ENCODE data around the gene SLC22A6.

The SLC22A6 gene

DNA sequence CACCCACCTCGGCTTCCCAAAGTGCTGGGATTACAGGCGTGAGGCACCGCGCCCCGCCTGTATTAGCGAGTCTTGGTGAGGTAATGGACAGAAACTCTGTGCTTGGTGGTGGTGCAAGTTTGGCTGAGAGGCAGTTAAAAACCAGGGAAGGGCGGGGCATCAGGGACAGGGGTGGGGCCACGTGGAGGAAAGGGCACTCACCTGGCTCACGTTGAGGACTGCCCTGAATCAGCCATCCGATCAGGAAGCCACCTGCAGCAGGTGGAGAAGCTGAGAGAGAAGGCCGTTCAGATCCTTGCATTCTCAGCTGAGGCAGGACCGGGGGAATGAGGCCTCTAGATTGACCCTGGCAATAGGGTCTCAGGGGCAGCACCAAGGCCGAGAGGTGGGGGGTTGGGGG, 51.5 kb downstream of the SLC22A6 start:
- TF ChIP-seq, protein P1, sequence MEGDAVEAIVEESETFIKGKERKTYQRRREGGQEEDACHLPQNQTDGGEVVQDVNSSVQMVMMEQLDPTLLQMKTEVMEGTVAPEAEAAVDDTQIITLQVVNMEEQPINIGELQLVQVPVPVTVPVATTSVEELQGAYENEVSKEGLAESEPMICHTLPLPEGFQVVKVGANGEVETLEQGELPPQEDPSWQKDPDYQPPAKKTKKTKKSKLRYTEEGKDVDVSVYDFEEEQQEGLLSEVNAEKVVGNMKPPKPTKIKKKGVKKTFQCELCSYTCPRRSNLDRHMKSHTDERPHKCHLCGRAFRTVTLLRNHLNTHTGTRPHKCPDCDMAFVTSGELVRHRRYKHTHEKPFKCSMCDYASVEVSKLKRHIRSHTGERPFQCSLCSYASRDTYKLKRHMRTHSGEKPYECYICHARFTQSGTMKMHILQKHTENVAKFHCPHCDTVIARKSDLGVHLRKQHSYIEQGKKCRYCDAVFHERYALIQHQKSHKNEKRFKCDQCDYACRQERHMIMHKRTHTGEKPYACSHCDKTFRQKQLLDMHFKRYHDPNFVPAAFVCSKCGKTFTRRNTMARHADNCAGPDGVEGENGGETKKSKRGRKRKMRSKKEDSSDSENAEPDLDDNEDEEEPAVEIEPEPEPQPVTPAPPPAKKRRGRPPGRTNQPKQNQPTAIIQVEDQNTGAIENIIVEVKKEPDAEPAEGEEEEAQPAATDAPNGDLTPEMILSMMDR (IDR thresholded peaks at IDR 0.05; ENCODE audit: control insufficient read depth, insufficient read depth, low read depth, low read length, missing control alignments), result no peak
- DNase-seq (ENCODE audit: low read depth), result no peak
- no peak overlapping the region for H3K4me3 ChIP-seq (ENCODE audit: control insufficient read depth, low read depth, low read length)

DNA sequence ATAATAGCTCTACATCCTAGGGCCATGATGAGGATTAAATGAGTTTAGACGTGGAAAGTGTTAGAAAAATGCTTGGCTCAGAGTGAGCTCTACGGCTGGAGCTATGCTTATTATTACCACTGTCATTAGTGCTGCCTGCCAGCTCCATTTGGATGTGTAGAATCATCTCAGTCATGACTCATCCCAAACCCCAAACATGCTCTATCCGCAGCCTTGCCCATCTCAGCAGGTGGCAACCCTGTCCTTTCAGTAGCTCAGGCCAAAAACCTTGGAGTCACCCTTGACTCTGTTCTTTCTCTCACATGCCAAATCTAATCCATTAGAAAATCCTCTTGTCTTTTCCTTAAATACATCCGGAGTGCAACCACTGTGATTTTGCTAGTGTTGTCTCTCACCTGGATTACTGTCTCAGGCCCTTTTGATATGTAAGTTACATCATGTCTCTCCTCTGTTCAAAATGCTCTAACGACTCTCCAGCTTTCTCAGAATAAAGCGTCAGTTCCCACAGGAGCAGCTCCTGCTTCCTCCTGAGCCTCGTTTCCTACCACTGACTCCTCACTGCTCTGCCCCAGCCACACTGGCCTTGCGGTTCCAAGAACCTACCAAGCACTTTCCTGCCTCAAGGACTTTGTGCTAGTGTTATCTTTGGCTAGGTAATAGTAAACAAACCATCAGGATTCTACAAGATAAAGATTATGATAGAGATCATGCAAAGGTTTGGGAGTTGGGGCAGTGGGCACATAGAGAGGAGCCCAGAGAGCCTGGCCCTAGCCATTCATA, 53.1 kb downstream of the SLC22A6 start:
- TF ChIP-seq, protein P1 (IDR thresholded peaks at IDR 0.05; ENCODE audit: control insufficient read depth, insufficient read depth, low read depth, low read length, missing control alignments), result no peak
- no peak for DNase-seq (ENCODE audit: low read depth)
- no peak overlapping the region for H3K4me3 ChIP-seq (ENCODE audit: control insufficient read depth, low read depth, low read length)

DNA sequence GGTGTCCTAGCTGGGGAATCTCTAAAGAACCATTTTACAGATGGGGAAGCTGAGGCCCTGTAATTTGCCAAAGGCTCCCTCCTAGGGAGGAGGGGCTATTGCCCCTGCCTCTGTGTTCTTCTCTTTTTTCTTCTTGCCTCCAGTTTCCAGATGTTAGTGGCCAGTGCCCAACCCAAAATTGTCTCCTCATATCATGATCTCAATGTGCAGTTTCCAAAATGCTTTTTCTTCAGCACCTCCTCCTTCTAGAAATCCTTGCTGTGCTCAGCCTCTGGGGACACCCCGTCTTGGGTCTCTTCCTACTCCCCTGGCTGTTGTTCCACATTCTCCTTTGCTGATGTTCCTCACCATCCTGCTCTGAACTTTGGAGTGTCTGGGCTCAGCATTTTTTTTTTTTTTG, 54.1 kb downstream of the SLC22A6 start:
- no peak for DNase-seq (ENCODE audit: low read depth)
- no peak overlapping the region for H3K4me3 ChIP-seq (ENCODE audit: control insufficient read depth, low read depth, low read length)
- TF ChIP-seq, protein P1 (IDR thresholded peaks at IDR 0.05; ENCODE audit: control insufficient read depth, insufficient read depth, low read depth, low read length, missing control alignments), result no peak

DNA sequence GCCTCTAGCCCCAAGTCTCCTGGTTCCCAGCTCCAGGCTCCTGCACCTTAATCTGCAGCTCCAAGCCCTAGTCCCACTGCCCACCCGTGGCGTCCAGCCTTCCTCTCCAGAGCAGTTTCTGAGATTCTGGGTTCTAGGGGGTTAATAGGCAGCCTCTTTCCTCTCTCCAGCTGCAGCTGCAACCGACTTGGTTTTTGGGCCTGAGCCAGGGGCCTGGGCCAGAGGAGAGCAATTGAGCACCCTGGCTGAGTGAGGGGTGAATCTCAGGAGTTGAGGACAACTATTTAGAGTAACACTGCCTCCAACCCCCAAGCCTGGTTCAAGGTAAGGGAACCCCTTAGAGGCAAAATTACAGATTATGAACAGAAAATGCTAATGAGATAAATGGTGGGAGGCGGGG, 54.6 kb downstream of the SLC22A6 start:
- TF ChIP-seq, protein P1 (IDR thresholded peaks at IDR 0.05; ENCODE audit: control insufficient read depth, insufficient read depth, low read depth, low read length, missing control alignments), result no peak

DNA sequence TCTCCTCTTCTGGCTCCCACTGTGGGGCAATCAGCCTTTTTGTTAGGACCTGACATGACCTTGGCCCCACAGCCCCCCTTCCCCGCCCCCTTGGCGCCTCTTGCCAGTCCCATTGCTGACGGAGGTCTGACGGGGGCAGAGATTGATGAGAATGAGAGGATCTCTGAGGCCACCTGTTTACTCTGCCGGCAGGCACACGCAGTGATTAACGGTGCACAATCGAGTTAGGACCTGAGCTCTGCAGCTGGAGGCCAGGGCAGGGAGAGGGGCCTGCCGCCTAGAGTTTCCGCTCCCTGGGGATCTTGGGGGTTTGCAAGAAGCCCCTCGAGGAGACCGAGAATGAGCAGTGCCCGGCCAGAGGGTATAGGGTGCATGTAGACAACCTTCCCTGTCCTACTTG, 56.8 kb downstream of the SLC22A6 start:
- no peak for DNase-seq (ENCODE audit: low read depth)
- H3K4me3 ChIP-seq (ENCODE audit: control insufficient read depth, low read depth, low read length), result no peak overlapping the region
- TF ChIP-seq, protein P1 (IDR thresholded peaks at IDR 0.05; ENCODE audit: control insufficient read depth, insufficient read depth, low read depth, low read length, missing control alignments), result no peak

More for the DNA sequence above, 54.6 kb downstream of the SLC22A6 start:
- no peak for DNase-seq (ENCODE audit: low read depth)
- H3K4me3 ChIP-seq (ENCODE audit: control insufficient read depth, low read depth, low read length), result no peak overlapping the region

DNA sequence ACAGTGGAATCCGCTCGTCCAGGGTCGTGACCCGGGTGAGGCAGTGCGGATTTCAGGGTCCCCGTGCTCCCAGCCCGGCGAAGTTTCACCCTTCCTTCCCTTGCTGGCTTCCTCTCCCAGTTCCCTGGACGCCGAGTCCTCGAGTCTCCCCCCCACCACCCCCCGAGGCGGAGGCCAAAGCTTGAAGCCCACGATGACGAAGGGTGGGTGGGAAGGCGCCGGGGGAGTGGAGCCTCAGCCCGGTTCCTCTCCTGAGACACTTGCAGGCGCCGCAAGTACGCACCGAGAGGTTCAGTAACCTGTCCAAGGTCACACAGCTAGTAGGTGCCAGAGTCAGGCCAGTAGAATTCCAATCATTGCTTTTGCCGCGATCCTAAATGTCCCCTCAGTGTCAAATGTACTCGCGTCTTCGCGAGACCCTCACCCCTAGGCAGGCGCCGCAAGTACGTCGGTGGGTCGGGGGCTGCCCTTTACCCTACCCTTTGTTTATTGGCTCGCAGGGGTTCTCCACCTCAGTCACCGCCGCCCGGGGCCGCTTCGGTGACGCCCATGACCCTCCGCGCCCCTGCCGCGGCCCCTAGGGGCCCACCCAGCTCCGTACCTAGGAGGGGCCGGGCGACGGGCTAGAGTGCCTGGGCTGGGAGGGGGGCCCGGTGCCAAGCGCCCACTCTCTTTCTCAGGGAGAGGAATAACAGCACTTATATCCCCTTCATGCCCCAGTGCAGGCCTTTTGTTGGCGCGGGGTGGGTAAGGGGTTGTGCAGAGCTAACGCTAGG, 57.9 kb downstream of the SLC22A6 start:
- no peak overlapping the region for H3K4me3 ChIP-seq (ENCODE audit: control insufficient read depth, low read depth, low read length)
- DNase-seq (ENCODE audit: low read depth), result no peak
- TF ChIP-seq, protein P1 (IDR thresholded peaks at IDR 0.05; ENCODE audit: control insufficient read depth, insufficient read depth, low read depth, low read length, missing control alignments), result no peak

Measured in AG09309 (cell line).